Small intestine (tissue), 7 donors: Measurements from ENCODE around the gene CYP3A5. TPM values are rescaled to one million over a fixed set of nuclear protein-coding genes. Genes with fewer than 3 reads are reported as not detected.

Experiments used
- DNase-seq, 2 donors: peaks; one replicate each; pipeline versions ENCODE4 v3.0.0 to v3.0.0-alpha.2; 2013
- FAIRE-seq: peaks from 2 replicates; lab custom pipeline; 2012; peaks lifted over from hg19 to GRCh38; lab: Jason Lieb, UNC
- H3K27ac ChIP-seq, 3 donors: one replicate each; pipeline ENCODE4 v1.5.1; 2013; ENCODE audit warnings: low read length in 2 of 3, mild to moderate bottlenecking in 2 of 3, control low read depth in 1 of 3, inconsistent platforms in 1 of 3, low read depth in 1 of 3, moderate library complexity in 1 of 3
- H3K27me3 ChIP-seq, 3 donors: one replicate each; pipeline ENCODE4 v1.6.1; 2013; ENCODE audit warnings: low read length in 3 of 3, inconsistent platforms in 1 of 3; ENCODE audit not compliant: control insufficient read depth in 3 of 3, insufficient read depth in 3 of 3
- H3K36me3 ChIP-seq, 3 donors: one replicate each; pipeline ENCODE4 v1.6.1; 2013; ENCODE audit warnings: low read length in 3 of 3, inconsistent platforms in 1 of 3, low read depth in 1 of 3, mild to moderate bottlenecking in 1 of 3, moderate library complexity in 1 of 3; ENCODE audit not compliant: control insufficient read depth in 3 of 3, insufficient read depth in 2 of 3
- H3K4me1 ChIP-seq, 3 donors: one replicate each; pipeline ENCODE4 v1.6.1; 2013; ENCODE audit warnings: low read length in 2 of 3, inconsistent platforms in 1 of 3, low read depth in 1 of 3, mild to moderate bottlenecking in 1 of 3, moderate library complexity in 1 of 3; ENCODE audit not compliant: control insufficient read depth in 3 of 3, insufficient read depth in 2 of 3
- H3K4me3 ChIP-seq, 3 donors: one replicate each; pipeline ENCODE4 v1.5.1; 2013; ENCODE audit warnings: low read length in 3 of 3, control low read depth in 1 of 3, inconsistent platforms in 1 of 3, low read depth in 1 of 3, mild to moderate bottlenecking in 1 of 3, moderate library complexity in 1 of 3
- H3K9me3 ChIP-seq, 2 donors: one replicate each; pipeline ENCODE4 v1.6.1; 2013; ENCODE audit warnings: low read depth in 1 of 2, low read length in 1 of 2; ENCODE audit not compliant: control insufficient read depth in 2 of 2, insufficient read depth in 1 of 2
- WGBS, 3 donors: extraction: QIAGEN DNeasy Blood & Tissue Kit; methylation state at CpG; one replicate each; pipeline ENCODE4 v1.1.7; 2013; 5-methylcytosine and 5-hydroxymethylcytosine counted together
- polyA plus RNA-seq, 4 donors: library from polyadenylated mRNA; stranded (reverse) in 3 of 4; unstranded in 1 of 4; fragments of 200-250 nt in 3 of 4; fragments of 120-200 nt in 1 of 4; gene quantifications; one replicate each; pipeline versions ENCODE4 v1.2.1 to v1.2.3, GENCODE V29; 2013
- donor health status: healthy with polysubstance abuse.
- donor health status: control.
- donor health status: control.
- donor health status: Bipolar disorder and iron deficiency.
- donor health status: healthy.

The CYP3A5 gene
- polyA plus RNA-seq, 4 donors = 63.7 to 1,093 (median 419) TPM

- DNase-seq (peak; percentile 70), FAIRE-seq (no peak)
- H3K9me3 ChIP-seq = peaks cover 0 to 14% of the 10 kb centered on the region in 2 donors
- H3K4me1 ChIP-seq = peaks cover 0 to 21% (median 4%) of the 10 kb centered on the region in 3 donors
- peaks cover 8 to 26% (median 23%) of the 10 kb centered on the region in 3 donors for H3K36me3 ChIP-seq
- peak overlapping the region; percentile 66 to 95 (median 88) for H3K27ac ChIP-seq
- H3K27me3 ChIP-seq = no peaks in the 10 kb centered on the region
- 15 to 71% (median 30%) methylated on average over 2 of the region's 2 CpGs for WGBS, 3 donors
- peak overlapping the region in 2 of 3 donors; percentile 42 to 65 for H3K4me3 ChIP-seq
Measured at GRCh38 chr7:99677648-99678045, 2.1 kb downstream of the CYP3A5 start.

- Histone ChIP-seq H3K4me3 (peak overlapping the region in 2 of 3 donors; percentile 42 to 65), H3K36me3 (peaks cover 9 to 26% (median 26%) of the 10 kb centered on the region in 3 donors), H3K27ac (peak overlapping the region; percentile 66 to 95 (median 88)), H3K9me3 (peaks cover 0 to 14% of the 10 kb centered on the region in 2 donors), H3K4me1 (peaks cover 0 to 21% (median 4%) of the 10 kb centered on the region in 3 donors), H3K27me3 (no peaks in the 10 kb centered on the region)
- FAIRE-seq = no peak
- WGBS, 3 donors = 27 to 61% (median 52%) methylated on average over 4 of the region's 4 CpGs
- peak; percentile 41 to 68 for DNase-seq
Measured at GRCh38 chr7:99677013-99677647, 2.7 kb downstream of the CYP3A5 start.

- H3K9me3 ChIP-seq = peaks cover 0 to 6% of the 10 kb centered on the region in 2 donors
- H3K4me1 ChIP-seq = peaks cover 0 to 18% (median 4%) of the 10 kb centered on the region in 3 donors
- peaks cover 10 to 36% (median 32%) of the 10 kb centered on the region in 3 donors for H3K36me3 ChIP-seq
- 61 to 74% (median 63%) methylated on average over 2 of the region's 2 CpGs for WGBS, 3 donors
- H3K4me3 ChIP-seq = no peak overlapping the region
- no peaks in the 10 kb centered on the region for H3K27me3 ChIP-seq
- no peak for FAIRE-seq
- DNase-seq = no peak
- H3K27ac ChIP-seq = no peak overlapping the region
Measured at GRCh38 chr7:99674995-99675742, 4.6 kb downstream of the CYP3A5 start.

GRCh38 chr7:99672573-99672972 is 7.2 kb downstream of the CYP3A5 start:
- peak; percentile 66 to 88 for DNase-seq
- H3K27ac ChIP-seq = peak overlapping the region in 2 of 3 donors; percentile 0 to 54

GRCh38 chr7:99669782-99670181 is 10.0 kb downstream of the CYP3A5 start:
- Histone ChIP-seq H3K4me3 (no peak overlapping the region), H3K4me1 (no peaks in the 10 kb centered on the region), H3K27ac (no peak overlapping the region), H3K9me3 (no peaks in the 10 kb centered on the region), H3K27me3 (no peaks in the 10 kb centered on the region), H3K36me3 (peaks cover 10 to 47% (median 27%) of the 10 kb centered on the region in 3 donors)
- 89 to 93% (median 92%) methylated on average over 3 of the region's 3 CpGs for WGBS, 3 donors
- FAIRE-seq (no peak), DNase-seq (no peak)

More at GRCh38 chr7:99672573-99672972, 7.2 kb downstream of the CYP3A5 start:
- Histone ChIP-seq H3K9me3 (no peaks in the 10 kb centered on the region), H3K27me3 (no peaks in the 10 kb centered on the region), H3K36me3 (peaks cover 10 to 41% (median 27%) of the 10 kb centered on the region in 3 donors), H3K4me1 (peaks cover 0 to 9% (median 4%) of the 10 kb centered on the region in 3 donors), H3K4me3 (no peak overlapping the region)
- FAIRE-seq = no peak
- 38 to 71% (median 45%) methylated on average over 7 of the region's 7 CpGs for WGBS, 3 donors

- no peak overlapping the region for H3K4me3 ChIP-seq
- no peaks in the 10 kb centered on the region for H3K27me3 ChIP-seq
- WGBS, 3 donors = 95 to 97% (median 97%) methylated on average over 8 of the region's 8 CpGs
- FAIRE-seq (no peak), DNase-seq (no peak)
- no peaks in the 10 kb centered on the region for H3K9me3 ChIP-seq
- no peak overlapping the region for H3K27ac ChIP-seq
- no peaks in the 10 kb centered on the region for H3K4me1 ChIP-seq
- H3K36me3 ChIP-seq = peaks cover 4 to 46% (median 27%) of the 10 kb centered on the region in 3 donors
Measured at GRCh38 chr7:99668541-99668940, 11.3 kb downstream of the CYP3A5 start.

- DNase-seq (no peak), FAIRE-seq (no peak)
- 83 to 93% (median 90%) methylated on average over 2 of the region's 2 CpGs for WGBS, 3 donors
- Histone ChIP-seq H3K36me3 (peaks cover 9 to 55% (median 27%) of the 10 kb centered on the region in 3 donors), H3K4me3 (no peak overlapping the region), H3K4me1 (no peaks in the 10 kb centered on the region), H3K27ac (no peak overlapping the region), H3K27me3 (no peaks in the 10 kb centered on the region), H3K9me3 (peaks cover 0 to 5% of the 10 kb centered on the region in 2 donors)
Measured at GRCh38 chr7:99667179-99667578, 12.6 kb downstream of the CYP3A5 start.

GRCh38 chr7:99666013-99666395 is 13.8 kb downstream of the CYP3A5 start:
- H3K36me3 ChIP-seq = peaks cover 12 to 60% (median 20%) of the 10 kb centered on the region in 3 donors
- 93 to 95% (median 93%) methylated on average over 1 of the region's 1 CpG for WGBS, 3 donors
- no peak for FAIRE-seq

More at GRCh38 chr7:99666013-99666395, 13.8 kb downstream of the CYP3A5 start:
- DNase-seq = no peak
- Histone ChIP-seq H3K9me3 (peaks cover 0 to 9% of the 10 kb centered on the region in 2 donors), H3K4me3 (no peak overlapping the region), H3K27ac (no peak overlapping the region), H3K27me3 (no peaks in the 10 kb centered on the region), H3K4me1 (no peaks in the 10 kb centered on the region)
